ENCODE measurements around the gene HOXA10.

The HOXA10 gene

GRCh38 chr7:27143023-27143949 lies 30.8 kb downstream of the HOXA10 start, which contains the start of gene HOXA5:
Gene HOXA5, minus strand, starts transcription at chr7:27143681. Its CDS starts 74 bp downstream, at chr7:27143607.
- DNase-seq, result no peak

- no peak for DNase-seq
These were observed 31.5 kb downstream of the HOXA10 start for GRCh38 chr7:27142580-27143022.

- DNase-seq, result no peak
These were observed 32.1 kb downstream of the HOXA10 start for GRCh38 chr7:27141923-27142579.

GRCh38 chr7:27141137-27141922 lies 32.8 kb downstream of the HOXA10 start:
- DNase-seq, result no peak

GRCh38 chr7:27140126-27140857 lies 33.8 kb downstream of the HOXA10 start:
- no peak for DNase-seq

- no peak for DNase-seq
These were observed 34.6 kb downstream of the HOXA10 start for GRCh38 chr7:27139334-27140125.

- no peak for DNase-seq
These were observed 35.2 kb downstream of the HOXA10 start for GRCh38 chr7:27138985-27139333.

- DNase-seq, result no peak
These were observed 35.6 kb downstream of the HOXA10 start for GRCh38 chr7:27138472-27138871.

- no peak for DNase-seq
These were observed 36.3 kb downstream of the HOXA10 start for GRCh38 chr7:27137640-27138315.

- no peak for DNase-seq
These were observed 39.7 kb downstream of the HOXA10 start for GRCh38 chr7:27134392-27134791.

GRCh38 chr7:27133409-27134231 lies 40.5 kb downstream of the HOXA10 start:
- no peak for DNase-seq

GRCh38 chr7:27132978-27133377 lies 41.1 kb downstream of the HOXA10 start:
- DNase-seq, result no peak

- no peak for DNase-seq
These were observed 41.9 kb downstream of the HOXA10 start for GRCh38 chr7:27132214-27132613.

- no peak for DNase-seq
These were observed 42.7 kb downstream of the HOXA10 start for GRCh38 chr7:27131390-27131819.

- DNase-seq, result peak; percentile 77
These were observed 43.4 kb downstream of the HOXA10 start, which contains the start of gene HOXA4 for GRCh38 chr7:27130540-27131389. Gene HOXA4, minus strand, starts transcription at chr7:27130757. Its CDS starts 24 bp downstream, at chr7:27130733.

GRCh38 chr7:27129729-27130539 lies 44.2 kb downstream of the HOXA10 start:
- no peak for DNase-seq

- DNase-seq, result no peak
These were observed 45.1 kb downstream of the HOXA10 start for GRCh38 chr7:27128776-27129728.
